AG09309 (cell line): ENCODE data around the gene TMEM40.

Experiments used
- DNase-seq: peaks from one replicate; pipeline ENCODE4 v3.0.0-alpha.2; 2010; ENCODE audit warnings: low read depth
- H3K4me3 ChIP-seq: 2 replicates; pipeline ENCODE4 v1.5.1; 2011; ENCODE audit warnings: mild to moderate bottlenecking, low read depth, low read length, moderate library complexity; ENCODE audit not compliant: control insufficient read depth
- TF ChIP-seq, protein P1 (sequence below): IDR thresholded peaks from 2 replicates; pipeline ENCODE4 v1.5.1; 2011; ENCODE audit warnings: mild to moderate bottlenecking, low read depth, low read length, inconsistent platforms; ENCODE audit not compliant: insufficient read depth, control insufficient read depth; ENCODE audit errors: missing control alignments

The TMEM40 gene

DNA sequence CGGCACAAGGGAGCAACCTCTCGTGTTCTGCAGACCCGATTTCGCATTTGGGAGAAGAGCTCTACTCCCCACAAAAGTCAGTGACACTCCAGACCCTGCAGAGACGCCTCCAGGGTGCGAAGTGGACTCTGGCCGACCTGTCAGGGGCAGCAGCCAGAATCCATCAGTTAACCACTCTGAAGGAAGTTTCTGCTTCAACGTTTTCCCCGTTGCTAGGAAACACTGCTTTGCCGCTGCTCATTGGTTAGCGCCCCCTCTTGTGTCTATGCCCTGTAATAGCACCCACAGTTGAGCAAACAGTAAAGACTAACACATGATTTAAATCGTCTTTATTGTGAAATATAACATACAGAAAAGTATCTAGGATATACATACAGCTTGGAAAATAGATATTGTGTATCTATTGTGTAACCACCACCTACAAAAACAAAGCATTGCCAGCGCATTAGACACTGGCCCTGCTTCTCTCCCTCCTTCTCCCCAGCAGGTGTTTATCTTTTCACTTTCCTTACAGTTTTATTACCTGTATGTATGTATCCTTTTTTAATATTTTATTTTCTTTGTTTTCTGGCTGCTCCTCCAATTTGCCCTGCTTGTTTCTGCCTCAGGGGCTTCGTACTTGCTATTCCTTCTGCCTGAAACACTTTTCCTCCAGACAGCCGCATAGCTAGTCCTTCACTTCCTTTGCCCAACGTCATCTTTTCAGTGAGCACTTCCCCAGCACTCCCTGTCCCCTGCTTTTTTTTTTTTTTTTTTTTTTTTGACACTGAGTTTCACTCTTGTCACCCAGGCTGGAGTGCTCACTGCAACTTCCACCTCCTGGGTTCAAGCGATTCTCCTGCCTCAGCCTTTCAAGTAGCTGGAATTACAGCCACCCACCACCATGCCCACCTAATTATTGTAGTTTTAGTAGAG, 38.8 kb downstream of the TMEM40 start:
- peak; percentile 49 for DNase-seq
- H3K4me3 ChIP-seq = peak overlapping the region; percentile 28
- TF ChIP-seq, protein P1, sequence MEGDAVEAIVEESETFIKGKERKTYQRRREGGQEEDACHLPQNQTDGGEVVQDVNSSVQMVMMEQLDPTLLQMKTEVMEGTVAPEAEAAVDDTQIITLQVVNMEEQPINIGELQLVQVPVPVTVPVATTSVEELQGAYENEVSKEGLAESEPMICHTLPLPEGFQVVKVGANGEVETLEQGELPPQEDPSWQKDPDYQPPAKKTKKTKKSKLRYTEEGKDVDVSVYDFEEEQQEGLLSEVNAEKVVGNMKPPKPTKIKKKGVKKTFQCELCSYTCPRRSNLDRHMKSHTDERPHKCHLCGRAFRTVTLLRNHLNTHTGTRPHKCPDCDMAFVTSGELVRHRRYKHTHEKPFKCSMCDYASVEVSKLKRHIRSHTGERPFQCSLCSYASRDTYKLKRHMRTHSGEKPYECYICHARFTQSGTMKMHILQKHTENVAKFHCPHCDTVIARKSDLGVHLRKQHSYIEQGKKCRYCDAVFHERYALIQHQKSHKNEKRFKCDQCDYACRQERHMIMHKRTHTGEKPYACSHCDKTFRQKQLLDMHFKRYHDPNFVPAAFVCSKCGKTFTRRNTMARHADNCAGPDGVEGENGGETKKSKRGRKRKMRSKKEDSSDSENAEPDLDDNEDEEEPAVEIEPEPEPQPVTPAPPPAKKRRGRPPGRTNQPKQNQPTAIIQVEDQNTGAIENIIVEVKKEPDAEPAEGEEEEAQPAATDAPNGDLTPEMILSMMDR = peak; percentile 91

DNA sequence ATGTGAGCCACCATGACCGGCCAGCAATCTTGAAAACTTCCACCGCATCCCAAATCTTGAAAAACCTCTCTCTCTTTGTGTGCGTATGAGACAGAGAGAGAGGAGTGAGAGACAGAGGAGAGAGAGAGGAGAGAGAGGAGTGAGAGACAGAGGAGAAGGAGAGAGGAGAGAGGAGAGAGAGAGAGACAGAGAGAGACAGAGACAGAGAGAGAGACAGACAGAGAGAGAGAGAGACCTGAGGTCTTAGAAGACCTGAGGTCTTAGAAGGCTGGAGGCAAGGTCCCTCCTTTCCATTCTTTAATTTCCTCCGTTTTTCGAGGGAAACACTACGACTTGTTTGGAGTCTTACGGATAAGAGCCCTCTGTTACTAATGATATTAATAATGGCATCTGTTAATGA, 39.5 kb downstream of the TMEM40 start:
- TF ChIP-seq, protein P1 = no peak
- no peak for DNase-seq
- peak overlapping the region; percentile 28 for H3K4me3 ChIP-seq

DNA sequence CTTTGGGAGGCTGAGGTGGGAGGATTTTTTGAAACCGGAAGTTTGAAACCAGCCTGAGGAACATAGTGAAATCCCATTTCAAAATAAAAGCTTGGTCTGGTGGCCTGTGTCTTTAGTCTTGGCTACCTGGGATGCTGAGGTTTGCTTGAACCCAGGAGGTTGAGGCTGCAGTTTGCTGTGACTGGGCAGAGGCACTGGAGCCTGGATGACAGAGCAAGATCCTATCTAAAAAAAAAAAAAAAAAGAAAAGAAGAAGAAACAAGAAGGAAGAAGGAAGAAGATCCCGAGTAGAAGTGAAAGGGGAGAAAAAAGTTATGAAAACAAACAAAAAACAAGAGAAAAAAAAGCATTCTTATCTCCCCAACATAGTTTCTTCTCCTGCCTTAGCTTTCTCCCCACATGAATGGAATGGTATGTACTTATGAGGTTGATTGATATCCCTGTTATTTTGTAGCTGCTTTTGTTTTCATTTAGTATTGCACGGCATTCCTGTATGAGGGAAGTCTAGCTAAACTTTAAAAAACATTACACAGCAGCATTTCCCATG, 42.4 kb downstream of the TMEM40 start:
- DNase-seq = no peak
- TF ChIP-seq, protein P1 = no peak
- H3K4me3 ChIP-seq = no peak overlapping the region

DNA sequence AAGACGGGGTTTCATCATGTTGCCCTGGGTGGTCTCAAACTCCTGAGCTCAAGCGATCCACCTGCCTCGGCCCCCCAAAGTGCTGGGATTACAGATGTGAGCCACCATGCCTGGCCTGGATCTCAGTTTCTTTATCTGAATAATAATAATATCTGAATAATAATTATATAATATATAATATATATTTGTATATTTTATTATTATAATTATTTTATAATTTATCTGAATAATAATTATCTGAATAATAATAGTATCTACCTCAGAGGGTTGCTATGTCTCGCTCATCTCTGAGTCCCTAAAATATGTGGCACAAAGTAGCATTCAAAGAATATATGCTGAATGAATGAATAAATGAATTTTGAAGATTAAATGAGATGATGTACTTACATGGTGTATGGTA, 44.8 kb downstream of the TMEM40 start:
- no peak for DNase-seq
- no peak overlapping the region for H3K4me3 ChIP-seq
- TF ChIP-seq, protein P1 = no peak

DNA sequence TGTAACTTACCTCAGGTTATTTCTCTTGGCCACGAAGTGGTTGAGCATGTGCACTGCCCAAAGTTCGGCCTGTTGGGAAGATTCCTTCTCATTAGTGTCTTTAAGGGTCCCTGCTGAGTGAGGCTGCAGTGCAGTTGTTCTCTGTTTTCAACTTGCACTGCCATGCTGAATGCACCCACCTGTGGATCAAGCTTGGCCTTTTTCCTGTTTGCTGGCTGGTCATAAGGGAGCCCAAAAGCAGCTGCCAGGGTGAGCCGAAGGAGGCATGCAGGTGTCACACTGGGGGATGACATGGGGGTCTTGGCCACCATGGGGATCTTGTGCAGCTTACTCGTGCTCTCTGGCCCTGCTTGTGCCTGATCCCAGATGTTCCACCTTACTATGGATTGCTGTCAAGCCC, 49.0 kb downstream of the TMEM40 start:
- DNase-seq = no peak
- no peak overlapping the region for H3K4me3 ChIP-seq
- TF ChIP-seq, protein P1 = no peak

DNA sequence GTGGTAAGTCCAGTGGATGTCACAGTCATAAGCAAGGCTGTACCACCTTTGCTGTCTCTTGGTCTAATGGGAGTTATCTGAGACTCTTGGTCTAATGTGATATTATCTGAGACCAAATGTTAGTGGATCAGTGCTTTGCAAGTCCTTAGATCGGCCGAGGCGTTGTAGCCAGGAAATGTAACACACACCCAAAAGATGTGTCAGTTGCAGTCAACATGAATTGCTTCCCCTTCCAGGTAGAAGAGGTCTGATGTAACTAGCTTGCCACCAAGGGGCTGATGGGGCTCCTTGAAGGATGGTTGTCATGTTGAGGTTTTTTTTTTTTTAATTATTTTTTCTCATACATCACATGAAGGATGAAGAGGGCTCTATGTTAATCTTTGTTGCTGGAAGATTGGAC, 49.7 kb downstream of the TMEM40 start:
- no peak overlapping the region for H3K4me3 ChIP-seq
- TF ChIP-seq, protein P1 = no peak
- no peak for DNase-seq
